GM23248 (cell line): ENCODE measurements around the gene C1orf53. TPM values are rescaled to one million over a fixed set of nuclear protein-coding genes. Genes with fewer than 3 reads are reported as not detected.
A peak's percentile ranks its signal among the peaks of the same experiment; 100 is the strongest.
"Not testable (repeated sequence)": the region's sequence is repeated elsewhere in the genome, so short reads cannot be mapped to it uniquely, and the experiment has no call there.

Experiments
- DNase-seq: peaks from one replicate; pipeline ENCODE4 v3.0.0-alpha.2; 2015
- H2AFZ ChIP-seq: fragments of 200-600 bp; sonication (generic); 2 replicates; pipeline ENCODE4 v1.6.1; 2016; ENCODE audit warnings: antibody characterized with exemption
- H3F3A ChIP-seq: fragments of 200-600 bp; sonication (generic); 2 replicates; pipeline ENCODE4 v1.6.1; 2016; ENCODE audit warnings: mild to moderate bottlenecking, antibody characterized with exemption, mixed run types; ENCODE audit not compliant: insufficient read depth
- H3K27ac ChIP-seq: fragments of 200-600 bp; sonication (generic); 2 replicates; pipeline ENCODE4 v1.5.1; 2016; ENCODE audit warnings: mild to moderate bottlenecking
- H3K27me3 ChIP-seq: fragments of 200-600 bp; sonication (generic); replicated peaks from 2 replicates; pipeline ENCODE4 v1.6.1; 2016; ENCODE audit warnings: mild to moderate bottlenecking; ENCODE audit not compliant: insufficient read depth
- H3K36me3 ChIP-seq: fragments of 200-600 bp; sonication (generic); 2 replicates; pipeline ENCODE4 v1.6.1; 2016; ENCODE audit warnings: low read depth, mild to moderate bottlenecking
- H3K4me1 ChIP-seq: fragments of 200-600 bp; sonication (generic); 2 replicates; pipeline ENCODE4 v1.6.1; 2016; ENCODE audit warnings: mild to moderate bottlenecking; ENCODE audit not compliant: insufficient read depth
- H3K4me2 ChIP-seq: fragments of 200-600 bp; sonication (generic); one replicate; pipeline ENCODE4 v1.6.1; 2016; ENCODE audit warnings: mild to moderate bottlenecking; ENCODE audit not compliant: unreplicated experiment
- H3K4me3 ChIP-seq: fragments of 200-600 bp; sonication (generic); 2 replicates; pipeline ENCODE4 v1.5.1; 2016; ENCODE audit warnings: mild to moderate bottlenecking
- H3K79me2 ChIP-seq: fragments of 200-600 bp; sonication (generic); 2 replicates; pipeline ENCODE4 v1.6.1; 2016; ENCODE audit warnings: mild to moderate bottlenecking; ENCODE audit not compliant: insufficient read depth
- H3K9ac ChIP-seq: fragments of 200-600 bp; sonication (generic); 2 replicates; pipeline ENCODE4 v1.6.1; 2016; ENCODE audit warnings: mild to moderate bottlenecking
- H3K9me2 ChIP-seq: fragments of 200-600 bp; sonication (generic); 2 replicates; pipeline ENCODE4 v1.6.1; 2016; ENCODE audit warnings: mixed run types, mild to moderate bottlenecking, moderate library complexity; ENCODE audit not compliant: insufficient read depth
- H3K9me3 ChIP-seq: fragments of 200-600 bp; sonication (generic); one replicate; pipeline ENCODE4 v1.6.1; 2017; ENCODE audit warnings: low read depth
- H4K20me1 ChIP-seq: fragments of 200-600 bp; sonication (generic); 2 replicates; pipeline ENCODE4 v1.6.0; 2016; ENCODE audit not compliant: insufficient read depth
- EZH2 ChIP-seq: fragments of 200-600 bp; sonication (generic); IDR thresholded peaks from 2 replicates; pipeline ENCODE4 v1.6.1; 2018; ENCODE audit warnings: antibody characterized with exemption, mild to moderate bottlenecking; ENCODE audit not compliant: insufficient read depth, poor library complexity, severe bottlenecking
- EZH2phosphoT487 ChIP-seq: fragments of 200-600 bp; sonication (generic); IDR thresholded peaks from 2 replicates; pipeline ENCODE4 v1.6.1; 2018; ENCODE audit warnings: antibody characterized with exemption, moderate library complexity, mild to moderate bottlenecking, low read depth; ENCODE audit not compliant: insufficient read depth
- WGBS, 2 experiments: methylation state at CpG; one replicate each; pipeline ENCODE4 v1.1.6; 2015 to 2017; ENCODE audit warnings: low lambda C conversion rate in 2 of 2, low coverage in 1 of 2; ENCODE audit errors: missing lambda C conversion rate in 2 of 2; 5-methylcytosine and 5-hydroxymethylcytosine counted together
- in situ Hi-C: fragments of 300-500 bp; cut with MboI; formaldehyde crosslinking; loops from 2 replicates; pipeline ENCODE4 v1.15.0; 2020
- polyA plus RNA-seq: library from polyadenylated mRNA; unstranded; fragments of >200 nt; fragmentation: Nextera tagmentation; extraction: Ambion mirVana; gene quantifications from 2 replicates; pipeline ENCODE4 v1.2.1, GENCODE V29; 2016
- total RNA-seq: library from RNA; depleted of rRNA; stranded (reverse); fragments of >200 nt; shearing (Covaris generic); gene quantifications from 2 replicates; pipeline ENCODE4 v1.2.3, GENCODE V29; 2014; rRNA removed

C1orf53 gene
- total and polyA plus RNA-seq, 2 experiments from 2014 or later = 17.3 to 41.9 TPM

- peaks cover 17% of the 10 kb centered on the region for H3K4me1 ChIP-seq
- H3K9me2 ChIP-seq = no peaks in the 10 kb centered on the region
- H3K27ac ChIP-seq = no peak overlapping the region
- 65 to 75% methylated on average over 5 of the region's 5 CpGs for WGBS, 2 experiments
- no peak for DNase-seq
- no peaks in the 10 kb centered on the region for H4K20me1 ChIP-seq
- no peaks in the 10 kb centered on the region for H3F3A ChIP-seq
- H3K9ac ChIP-seq = no peak overlapping the region
- H3K36me3 ChIP-seq = no peaks in the 10 kb centered on the region
- in situ Hi-C loops = no loop called here
- H3K27me3 ChIP-seq = no peaks in the 10 kb centered on the region
- no peaks in the 10 kb centered on the region for H3K9me3 ChIP-seq
- no peak overlapping the region for H3K4me3 ChIP-seq
- H2AFZ ChIP-seq = no peak overlapping the region
- TF ChIP-seq EZH2 = no peak
- no peak for TF ChIP-seq EZH2phosphoT487
- no peaks in the 10 kb centered on the region for H3K79me2 ChIP-seq
- no peak overlapping the region for H3K4me2 ChIP-seq
Measured at GRCh38 chr1:197951617-197952175, 49.3 kb downstream of the C1orf53 start.

GRCh38 chr1:197953472-197953871 is 51.0 kb downstream of the C1orf53 start:
- 80 to 85% methylated on average over 6 of the region's 6 CpGs for WGBS, 2 experiments
- H3K4me2 ChIP-seq, DNase-seq, H3F3A ChIP-seq, H3K27me3 ChIP-seq, H3K27ac ChIP-seq, H4K20me1 ChIP-seq, H3K9me2 ChIP-seq, H3K36me3 ChIP-seq, H3K4me3 ChIP-seq, H3K9ac ChIP-seq, H3K9me3 ChIP-seq, in situ Hi-C loops, H2AFZ ChIP-seq, H3K79me2 ChIP-seq: not testable (repeated sequence)
- H3K4me1 ChIP-seq = peaks cover 17% of the 10 kb centered on the region

GRCh38 chr1:197954718-197955418 is 52.4 kb downstream of the C1orf53 start:
- no peak for DNase-seq
- H3K9me2 ChIP-seq = no peaks in the 10 kb centered on the region
- H3K36me3 ChIP-seq = no peaks in the 10 kb centered on the region
- H3K27me3 ChIP-seq = no peaks in the 10 kb centered on the region
- H3K9me3 ChIP-seq = no peaks in the 10 kb centered on the region
- H2AFZ ChIP-seq = peak overlapping the region; percentile 19; the same call in 1 of the 2 replicates
- peaks cover 17% of the 10 kb centered on the region for H3K4me1 ChIP-seq
- H3F3A ChIP-seq = no peaks in the 10 kb centered on the region
- 56 to 59% methylated on average over 4 of the region's 4 CpGs for WGBS, 2 experiments
- in situ Hi-C loops = no loop called here
- TF ChIP-seq EZH2phosphoT487 = no peak
- no peak for TF ChIP-seq EZH2
- H3K27ac ChIP-seq = no peak overlapping the region
- peak overlapping the region; percentile 42 for H3K4me2 ChIP-seq
- H3K4me3 ChIP-seq = no peak overlapping the region
- no peaks in the 10 kb centered on the region for H4K20me1 ChIP-seq
- H3K9ac ChIP-seq = no peak overlapping the region
- no peaks in the 10 kb centered on the region for H3K79me2 ChIP-seq

GRCh38 chr1:197955486-197956394 is 53.3 kb downstream of the C1orf53 start:
- Histone ChIP-seq H3K9ac (no peak overlapping the region), H3K36me3 (no peaks in the 10 kb centered on the region), H3F3A (no peaks in the 10 kb centered on the region), H3K27me3 (no peaks in the 10 kb centered on the region), H3K9me3 (no peaks in the 10 kb centered on the region), H3K4me3 (no peak overlapping the region), H3K4me1 (peaks cover 17% of the 10 kb centered on the region), H3K27ac (peak overlapping the region; percentile 12), H3K79me2 (no peaks in the 10 kb centered on the region), H4K20me1 (no peaks in the 10 kb centered on the region), H3K9me2 (no peaks in the 10 kb centered on the region), H2AFZ (peak overlapping the region; percentile 26), H3K4me2 (peak overlapping the region; percentile 42)
- in situ Hi-C loops = no loop called here
- WGBS, 2 experiments = 12 to 23% methylated on average over 4 of the region's 4 CpGs
- no peak for TF ChIP-seq EZH2
- TF ChIP-seq EZH2phosphoT487 = no peak
- DNase-seq = peak; percentile 68

Other genes starting within 250 kb of the C1orf53 start
- gene DENND1B, start 127.2 kb upstream of the C1orf53 start, total RNA-seq = 21.3 and 28.1 TPM in 2 replicates
- 8.9 and 9.2 TPM in 2 replicates for gene DENND1B, start 127.2 kb upstream of the C1orf53 start, polyA plus RNA-seq
- 0.13 and 0.43 TPM in 2 replicates for gene LHX9, start 14.7 kb downstream of the C1orf53 start, total RNA-seq
- 1.3 and 1.5 TPM in 2 replicates for gene LHX9, start 14.7 kb downstream of the C1orf53 start, polyA plus RNA-seq